Activated CD4-positive, CD25-positive, alpha-beta regulatory T cell treated with anti-CD3 and anti-CD28 coated beads, Interleukin-2, amount 50 U/mL, for 72 hours (primary cell): ENCODE data around the gene MTF1.
A peak's percentile ranks its signal among the peaks of the same experiment; 100 is the strongest.
"Not testable (repeated sequence)": the region's sequence is repeated elsewhere in the genome, so short reads cannot be mapped to it uniquely, and the experiment has no call there.

ENCODE experiments used
- DNase-seq: peaks from one replicate; pipeline ENCODE4 v3.0.0; 2021

MTF1 gene

GRCh38 chr1:37859507-37860345, at the start of gene MTF1:
Gene MTF1, minus strand, starts transcription at chr1:37859592. Its CDS starts 1,934 bp downstream, at chr1:37857658.
- DNase-seq = peak; percentile 93

- DNase-seq = not testable (repeated sequence)
Measured at GRCh38 chr1:37908531-37908930, 49.1 kb upstream of the MTF1 start.

GRCh38 chr1:37907416-37908125, 48.2 kb upstream of the MTF1 start:
- not testable (repeated sequence) for DNase-seq

GRCh38 chr1:37906591-37906990, 47.2 kb upstream of the MTF1 start:
- DNase-seq = not testable (repeated sequence)

- DNase-seq = no peak
Measured at GRCh38 chr1:37905727-37906126, 46.3 kb upstream of the MTF1 start.

- not testable (repeated sequence) for DNase-seq
Measured at GRCh38 chr1:37903921-37904320, 44.5 kb upstream of the MTF1 start.

GRCh38 chr1:37902983-37903382, 43.6 kb upstream of the MTF1 start:
- no peak for DNase-seq

- no peak for DNase-seq
Measured at GRCh38 chr1:37901893-37902225, 42.5 kb upstream of the MTF1 start.

GRCh38 chr1:37901191-37901892, 42.0 kb upstream of the MTF1 start:
- DNase-seq = no peak

GRCh38 chr1:37897563-37897962, 38.2 kb upstream of the MTF1 start:
- DNase-seq = not testable (repeated sequence)

GRCh38 chr1:37893673-37894072, 34.3 kb upstream of the MTF1 start:
- no peak for DNase-seq

GRCh38 chr1:37892151-37893047, 33.0 kb upstream of the MTF1 start:
- DNase-seq = no peak

- no peak for DNase-seq
Measured at GRCh38 chr1:37890378-37891014, 31.1 kb upstream of the MTF1 start.

GRCh38 chr1:37888022-37888700, 28.8 kb upstream of the MTF1 start:
- no peak for DNase-seq

GRCh38 chr1:37884145-37884544, 24.8 kb upstream of the MTF1 start:
- no peak for DNase-seq

GRCh38 chr1:37883671-37884070, 24.3 kb upstream of the MTF1 start:
- no peak for DNase-seq

- no peak for DNase-seq
Measured at GRCh38 chr1:37879865-37880264, 20.5 kb upstream of the MTF1 start.

GRCh38 chr1:37878071-37878470, 18.7 kb upstream of the MTF1 start:
- DNase-seq = no peak

GRCh38 chr1:37875833-37876232, 16.4 kb upstream of the MTF1 start:
- DNase-seq = no peak

- DNase-seq = no peak
Measured at GRCh38 chr1:37872692-37873091, 13.3 kb upstream of the MTF1 start.

- DNase-seq = no peak
Measured at GRCh38 chr1:37868466-37868865, 9.1 kb upstream of the MTF1 start.

- no peak for DNase-seq
Measured at GRCh38 chr1:37867784-37868183, 8.4 kb upstream of the MTF1 start.
